Glomerular visceral epithelial cell (primary cell): ENCODE results near the gene ZFAND4.
A peak's percentile ranks its signal among the peaks of the same experiment; 100 is the strongest.
"Not testable (repeated sequence)": the region's sequence is repeated elsewhere in the genome, so short reads cannot be mapped to it uniquely, and the experiment has no call there.

Source experiments
- DNase-seq: peaks from one replicate; pipeline ENCODE4 v3.0.0-alpha.2; 2016; ENCODE audit errors: extremely low spot score

Gene ZFAND4

GRCh38 chr10:45640941-45641340 lies 31.6 kb downstream of the ZFAND4 start:
- DNase-seq = no peak

GRCh38 chr10:45640049-45640448 lies 32.5 kb downstream of the ZFAND4 start:
- DNase-seq = no peak

GRCh38 chr10:45627412-45628048 lies 45.0 kb downstream of the ZFAND4 start:
- no peak for DNase-seq

GRCh38 chr10:45625879-45626278 lies 46.7 kb downstream of the ZFAND4 start:
- DNase-seq = no peak

DNA sequence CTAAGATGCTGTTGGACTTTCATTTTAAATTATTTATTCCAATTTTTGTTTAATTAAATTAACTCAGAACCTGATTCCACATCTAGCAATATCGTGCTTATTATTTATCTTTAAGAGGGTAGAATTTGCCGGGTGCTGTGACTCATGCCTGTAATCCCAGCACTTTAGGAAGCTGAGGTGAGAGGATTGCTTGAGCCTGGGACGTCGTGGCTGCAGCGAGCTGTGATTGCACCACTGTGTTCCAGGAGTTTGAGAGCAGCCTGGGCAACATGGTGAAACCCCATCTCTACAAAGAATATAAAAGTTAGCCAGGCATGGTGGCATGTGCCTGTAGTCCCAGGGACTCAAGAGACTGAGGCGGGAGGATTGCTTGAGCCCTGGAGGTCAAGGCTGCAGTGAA lies 47.8 kb downstream of the ZFAND4 start:
- no peak for DNase-seq

GRCh38 chr10:45614869-45615268 lies 57.7 kb downstream of the ZFAND4 start:
- DNase-seq = no peak

DNA sequence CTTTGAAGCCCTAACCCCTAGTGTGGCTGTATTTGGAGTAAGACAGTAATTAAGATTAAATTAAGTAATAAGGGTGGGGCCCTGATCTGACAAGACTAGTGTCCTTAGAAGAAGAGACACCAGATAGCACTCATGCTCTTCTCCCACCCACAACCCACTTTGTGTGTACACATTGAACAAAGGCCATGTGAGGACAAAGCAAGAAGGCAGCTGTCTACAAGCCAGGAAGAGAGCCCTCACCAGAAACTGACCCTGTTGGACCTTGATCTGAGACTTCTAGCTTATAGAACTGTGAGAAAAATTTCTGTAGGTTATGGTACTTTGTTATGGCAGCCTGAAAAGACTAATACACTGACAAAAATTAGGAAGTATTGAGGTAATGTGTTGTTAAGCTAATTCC lies 59.8 kb downstream of the ZFAND4 start:
- no peak for DNase-seq

DNA sequence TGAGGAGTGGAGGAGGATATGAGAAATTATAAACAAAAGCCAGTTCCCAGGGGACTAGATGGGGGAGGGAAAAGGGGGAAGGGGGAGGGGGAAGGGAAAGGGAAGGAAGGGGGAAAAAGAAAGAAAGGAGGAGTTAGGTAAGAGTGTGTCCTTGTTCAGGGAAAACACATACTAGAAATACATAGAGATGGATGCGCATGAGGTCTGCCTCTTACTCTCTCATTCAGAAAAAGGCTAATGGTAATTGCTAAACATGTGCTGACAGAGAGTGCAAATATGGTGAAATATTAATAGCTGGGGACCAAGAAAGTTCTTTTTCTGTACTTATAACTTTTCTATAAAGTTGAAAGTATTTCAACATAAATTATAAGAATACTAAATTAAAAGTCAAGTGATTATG lies 64.5 kb downstream of the ZFAND4 start:
- DNase-seq = no peak

DNA sequence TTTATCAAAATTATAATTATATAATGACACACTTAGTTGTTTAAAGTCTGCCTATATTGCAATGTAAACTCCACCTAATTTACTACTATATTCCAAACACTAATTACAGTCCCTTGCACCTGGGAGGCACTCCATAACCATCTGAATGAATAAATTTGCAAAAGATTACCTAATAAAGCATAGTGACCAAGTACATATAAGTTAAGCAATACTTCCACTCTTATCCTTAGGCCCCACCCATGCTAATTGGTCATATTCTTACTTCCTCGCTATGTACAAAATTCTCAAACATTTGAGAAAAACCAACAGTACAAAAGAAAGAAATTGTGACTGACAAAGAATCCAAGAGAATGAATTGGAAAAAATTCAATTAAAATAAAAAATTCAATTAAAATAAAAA lies 65.3 kb downstream of the ZFAND4 start:
- no peak for DNase-seq

DNA sequence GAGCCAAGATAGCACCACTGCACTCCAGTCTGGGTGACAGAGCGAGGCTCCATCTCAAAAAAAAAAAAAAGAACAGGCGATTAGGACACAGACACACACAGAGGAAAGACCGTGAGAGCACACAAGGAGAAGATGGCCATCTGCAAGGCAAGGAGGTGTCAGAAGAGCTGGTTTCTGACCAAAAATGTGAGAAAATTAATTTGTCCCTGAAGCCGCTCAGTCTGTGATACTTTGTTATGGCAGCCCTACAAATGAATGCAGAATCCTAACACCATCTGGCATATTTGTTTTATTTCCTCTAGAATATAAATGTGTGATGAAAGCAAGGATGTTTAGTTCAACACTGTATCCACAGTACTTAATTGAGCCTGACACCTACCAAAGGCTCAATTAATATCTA lies 69.7 kb downstream of the ZFAND4 start:
- no peak for DNase-seq

DNA sequence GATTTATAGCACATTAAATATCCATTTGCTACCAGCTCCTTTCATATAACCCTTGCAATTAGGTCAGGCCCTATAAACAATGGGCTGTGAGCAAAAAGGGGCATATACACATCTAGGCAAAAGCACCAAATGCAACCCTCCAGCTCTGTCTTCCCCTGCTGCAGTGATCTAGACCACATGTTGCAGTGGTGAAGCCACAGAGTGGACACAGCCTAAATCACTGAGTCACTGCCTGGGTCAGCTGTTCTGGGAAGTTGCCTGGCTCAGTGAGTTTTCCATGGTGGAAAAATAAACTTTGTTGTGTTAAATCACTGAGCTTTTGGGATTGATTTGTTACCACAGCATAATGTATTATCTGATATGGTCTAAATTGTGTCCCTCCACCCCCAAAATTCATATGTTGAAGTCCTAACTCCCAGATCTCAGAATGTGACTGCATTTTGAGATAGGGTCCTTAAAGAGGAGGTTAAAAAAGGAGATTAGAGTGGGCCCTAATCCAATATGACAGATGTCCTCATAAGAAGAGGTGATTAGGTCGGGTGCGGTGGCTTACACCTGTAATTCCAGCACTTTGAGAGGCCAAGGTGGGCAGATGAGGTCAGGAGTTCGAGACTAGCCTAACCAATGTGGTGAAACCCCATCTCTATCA lies 70.4 kb downstream of the ZFAND4 start:
- peak; percentile 22 for DNase-seq

- DNase-seq = not testable (repeated sequence)
These were observed 71.2 kb downstream of the ZFAND4 start for GRCh38 chr10:45601254-45601930.

GRCh38 chr10:45600337-45601253 lies 72.0 kb downstream of the ZFAND4 start:
- DNase-seq = not testable (repeated sequence)

DNA sequence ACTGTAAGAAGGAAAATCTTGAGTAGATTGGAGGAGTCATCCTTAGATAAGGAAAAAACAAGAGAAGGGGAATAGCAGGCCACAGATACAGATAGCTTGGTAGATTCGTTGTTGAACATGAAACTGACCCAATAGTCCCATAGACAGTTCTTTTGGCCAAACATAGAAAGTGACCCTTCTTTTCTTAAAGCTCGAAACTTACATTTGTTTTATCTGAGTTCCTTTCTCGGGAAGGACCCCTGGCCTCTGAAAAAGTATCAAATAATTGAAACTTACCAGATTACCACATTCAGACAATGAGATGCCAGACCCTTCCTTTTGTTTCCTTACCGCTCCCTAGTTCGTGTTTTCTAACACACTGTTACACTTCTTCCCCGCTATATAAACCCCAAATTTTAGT lies 72.9 kb downstream of the ZFAND4 start:
- no peak for DNase-seq

GRCh38 chr10:45599021-45599603 lies 73.5 kb downstream of the ZFAND4 start:
- no peak for DNase-seq

- no peak for DNase-seq
These were observed 76.0 kb downstream of the ZFAND4 start for GRCh38 chr10:45596526-45596925.

DNA sequence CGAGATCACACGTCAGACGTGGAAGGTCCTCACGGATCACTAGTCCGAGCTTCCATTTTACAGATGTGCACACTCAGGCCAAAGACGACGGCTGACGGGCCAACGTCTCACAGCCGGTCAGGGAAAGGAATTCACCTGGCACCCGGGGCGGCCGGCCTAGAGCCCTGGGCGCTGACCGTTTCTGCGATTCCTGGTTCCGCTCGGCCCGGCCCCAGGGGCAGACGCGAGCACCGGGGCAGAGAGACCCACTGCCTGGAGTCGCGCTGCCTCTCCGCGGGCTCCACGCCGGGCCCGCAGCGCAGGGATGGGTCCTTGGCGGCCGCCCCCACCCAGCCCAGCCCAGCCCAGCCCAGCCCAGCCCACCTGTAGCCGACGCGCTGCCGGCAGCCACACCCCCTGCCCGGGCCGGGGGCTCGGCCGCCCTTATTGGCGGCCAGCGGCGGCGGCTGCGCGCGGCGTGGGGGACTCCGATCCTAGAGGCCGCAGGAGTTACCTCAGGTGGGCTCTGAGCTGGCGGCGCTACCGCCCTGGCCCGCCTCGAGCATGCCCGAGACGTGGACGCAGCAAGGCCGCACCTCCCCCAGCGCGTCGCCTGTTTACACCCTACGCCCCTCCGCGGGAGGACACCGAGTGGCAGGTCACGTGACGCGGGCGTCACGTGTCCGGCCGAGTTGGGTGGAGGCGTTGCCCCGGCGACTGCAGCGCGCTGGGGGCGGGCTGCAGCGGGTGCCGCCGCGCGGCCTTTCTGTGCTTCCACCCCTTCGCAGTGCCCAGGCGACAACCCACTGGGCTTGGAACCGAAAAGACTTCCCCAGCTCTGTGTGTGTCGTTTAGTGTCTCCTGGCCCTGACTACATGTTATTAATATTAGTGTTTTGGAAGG lies 78.1 kb downstream of the ZFAND4 start:
- DNase-seq = peak; percentile 91

- no peak for DNase-seq
These were observed 78.7 kb downstream of the ZFAND4 start for GRCh38 chr10:45593938-45594275.

DNA sequence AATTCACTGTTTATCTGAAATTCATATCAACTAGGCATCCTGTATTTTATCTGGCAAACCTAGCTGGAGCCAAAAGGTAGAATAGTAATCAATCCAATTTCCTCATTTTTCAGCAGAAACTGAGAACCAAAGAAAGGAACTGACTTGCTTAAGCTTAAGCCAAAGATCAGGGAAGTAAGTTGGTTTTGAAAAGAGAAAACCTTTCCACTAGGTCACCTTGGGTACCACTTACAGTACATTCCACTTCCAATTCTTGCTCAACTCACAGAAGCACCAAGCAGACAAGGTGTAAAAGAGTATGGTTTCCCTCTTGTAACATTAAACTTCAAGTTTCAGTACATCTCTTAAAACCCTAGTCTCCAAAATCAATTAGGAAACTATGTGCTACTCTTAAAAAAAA lies 79.6 kb downstream of the ZFAND4 start:
- DNase-seq = no peak

DNA sequence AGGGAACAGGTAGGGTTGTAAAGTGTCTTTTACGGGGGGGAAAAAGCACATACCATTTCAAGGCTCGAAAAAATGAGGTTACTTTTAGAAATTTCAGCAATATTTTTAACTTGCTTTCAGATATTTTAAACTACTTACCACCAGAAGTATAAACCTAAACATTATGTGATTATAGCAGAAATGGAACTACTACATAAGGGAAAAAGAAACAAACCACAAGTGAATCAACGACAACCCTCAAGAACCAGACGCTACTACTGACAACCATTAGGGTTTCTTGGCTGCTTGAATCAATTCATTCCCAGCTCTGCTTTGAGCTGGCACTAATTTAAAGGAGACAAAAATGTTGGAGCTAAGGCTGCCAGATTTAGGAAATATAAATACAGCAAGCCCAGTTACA lies 80.1 kb downstream of the ZFAND4 start:
- no peak for DNase-seq

GRCh38 chr10:45591280-45591679 lies 81.3 kb downstream of the ZFAND4 start:
- no peak for DNase-seq
